ENCODE data around the gene SLC6A4. TPM values are rescaled to one million over a fixed set of nuclear protein-coding genes. Genes with fewer than 3 reads are reported as not detected.
A peak's percentile ranks its signal among the peaks of the same experiment; 100 is the strongest.

Gene SLC6A4
- total RNA-seq, 2 donors from 2014 or later: 0.33 to 2.1 TPM

DNA sequence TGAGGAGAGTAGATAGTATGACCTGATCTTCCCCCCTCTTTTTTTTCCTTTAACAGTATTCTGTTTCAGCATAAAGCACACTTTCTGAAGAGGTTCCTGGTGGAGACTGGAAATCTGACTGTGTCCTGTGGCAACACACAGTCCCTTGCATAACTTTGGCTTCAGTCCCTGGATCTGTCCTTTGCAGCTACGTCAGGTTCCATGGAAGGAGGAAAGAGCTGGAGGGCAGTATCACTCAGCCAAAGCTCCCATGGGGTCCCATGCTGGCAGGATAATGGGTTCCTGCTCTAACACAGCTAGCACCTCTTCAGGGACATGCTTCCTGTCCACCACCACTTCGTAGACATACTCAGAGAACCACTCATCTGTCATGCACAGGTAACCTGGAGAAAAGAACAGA, 13.3 kb upstream of the SLC6A4 start:
- 71 to 76% methylated on average over 2 of the region's 2 CpGs for WGBS, 2 donors
- Histone ChIP-seq H3K27me3 (no peaks in the 10 kb centered on the region), H3K4me1 (no peaks in the 10 kb centered on the region), H3K36me3 (replicated peaks in 1 of 2; ENCODE audit: insufficient read depth in 1 of 2, low read depth in 2 of 2) (no peaks in the 10 kb centered on the region), H3K27ac (peak overlapping the region in 1 of 4 donors; percentile 30), H3K9me3 (no peaks in the 10 kb centered on the region), H3K4me3 (no peak overlapping the region)
- TF ChIP-seq POLR2A (IDR thresholded peaks at IDR 0.05): no peak
- TF ChIP-seq, protein P1, sequence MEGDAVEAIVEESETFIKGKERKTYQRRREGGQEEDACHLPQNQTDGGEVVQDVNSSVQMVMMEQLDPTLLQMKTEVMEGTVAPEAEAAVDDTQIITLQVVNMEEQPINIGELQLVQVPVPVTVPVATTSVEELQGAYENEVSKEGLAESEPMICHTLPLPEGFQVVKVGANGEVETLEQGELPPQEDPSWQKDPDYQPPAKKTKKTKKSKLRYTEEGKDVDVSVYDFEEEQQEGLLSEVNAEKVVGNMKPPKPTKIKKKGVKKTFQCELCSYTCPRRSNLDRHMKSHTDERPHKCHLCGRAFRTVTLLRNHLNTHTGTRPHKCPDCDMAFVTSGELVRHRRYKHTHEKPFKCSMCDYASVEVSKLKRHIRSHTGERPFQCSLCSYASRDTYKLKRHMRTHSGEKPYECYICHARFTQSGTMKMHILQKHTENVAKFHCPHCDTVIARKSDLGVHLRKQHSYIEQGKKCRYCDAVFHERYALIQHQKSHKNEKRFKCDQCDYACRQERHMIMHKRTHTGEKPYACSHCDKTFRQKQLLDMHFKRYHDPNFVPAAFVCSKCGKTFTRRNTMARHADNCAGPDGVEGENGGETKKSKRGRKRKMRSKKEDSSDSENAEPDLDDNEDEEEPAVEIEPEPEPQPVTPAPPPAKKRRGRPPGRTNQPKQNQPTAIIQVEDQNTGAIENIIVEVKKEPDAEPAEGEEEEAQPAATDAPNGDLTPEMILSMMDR (IDR thresholded peaks at IDR 0.05): no peak
- DNase-seq (peak in 1 of 4 donors; percentile 26), ATAC-seq (no peak)
- intact Hi-C loops (cut with DNase I): loop anchor here (10.0 kb wide), 1 partner anchor 124 kb away; no protein-coding TSS in a partner anchor

DNA sequence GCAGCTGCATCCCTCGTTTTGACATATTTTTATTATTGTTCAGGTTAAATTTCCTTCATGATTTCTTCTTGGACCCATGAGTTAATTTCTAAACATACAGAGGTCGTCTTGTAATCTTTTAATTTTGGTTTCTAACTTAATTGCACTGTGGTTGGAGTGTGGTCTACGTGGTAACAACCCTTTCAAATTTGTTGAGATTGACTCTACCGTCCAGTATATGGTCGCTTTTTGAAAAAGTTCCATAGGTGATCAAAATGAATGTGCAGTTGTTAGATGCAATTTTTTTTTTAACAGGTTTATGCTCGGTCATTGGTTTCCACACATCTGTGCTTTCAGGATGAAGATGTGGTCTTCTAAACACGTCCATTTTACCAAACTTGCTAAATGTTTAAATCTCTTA, 11.0 kb upstream of the SLC6A4 start:
- Histone ChIP-seq H3K27ac (no peak overlapping the region), H3K4me3 (no peak overlapping the region), H3K36me3 (replicated peaks in 1 of 2; ENCODE audit: insufficient read depth in 1 of 2, low read depth in 2 of 2) (no peaks in the 10 kb centered on the region), H3K4me1 (no peaks in the 10 kb centered on the region), H3K27me3 (no peaks in the 10 kb centered on the region), H3K9me3 (no peaks in the 10 kb centered on the region)
- intact Hi-C loops (cut with DNase I): loop anchor here (10.0 kb wide), 1 partner anchor 122 kb away; no protein-coding TSS in a partner anchor
- 85 to 89% methylated on average over 7 of the region's 7 CpGs for WGBS, 2 donors
- ATAC-seq: no peak
- no peak for TF ChIP-seq POLR2A (IDR thresholded peaks at IDR 0.05)
- TF ChIP-seq, protein P1 (IDR thresholded peaks at IDR 0.05): no peak
- no peak for DNase-seq

DNA sequence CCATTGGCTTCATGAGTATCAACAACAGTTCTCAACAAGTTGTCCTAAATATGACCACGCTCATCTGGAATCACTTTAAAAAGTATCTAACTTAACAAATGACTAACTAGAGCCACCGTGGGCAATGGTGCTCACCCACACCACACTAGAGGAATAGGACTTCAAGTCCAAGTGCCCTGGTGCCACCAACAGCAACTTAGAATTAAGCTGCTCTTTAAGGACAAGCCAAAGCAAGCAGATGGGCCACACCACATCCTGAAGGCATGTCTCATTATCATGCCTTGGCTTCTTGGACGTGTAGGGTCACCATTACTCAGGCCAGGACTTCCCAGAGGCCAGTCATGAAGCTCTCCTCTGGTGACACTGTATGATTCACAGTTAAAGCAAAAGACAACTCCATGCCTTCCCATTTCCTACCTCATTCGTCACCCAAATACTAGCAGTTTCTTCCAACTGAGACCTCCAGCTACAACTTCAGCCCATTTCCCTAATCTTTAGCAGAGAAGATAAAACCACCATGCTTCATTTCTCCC, 9.4 kb upstream of the SLC6A4 start:
- no peak overlapping the region for H3K4me3 ChIP-seq
- no peaks in the 10 kb centered on the region for H3K9me3 ChIP-seq
- intact Hi-C loops (cut with DNase I): loop anchor here (10.0 kb wide), 1 partner anchor 120 kb away; no protein-coding TSS in a partner anchor
- 68 to 82% methylated on average over 4 of the region's 4 CpGs for WGBS, 2 donors
- no peaks in the 10 kb centered on the region for H3K27me3 ChIP-seq
- H3K4me1 ChIP-seq: no peaks in the 10 kb centered on the region
- ATAC-seq (no peak), DNase-seq (no peak)
- H3K36me3 ChIP-seq (replicated peaks in 1 of 2; ENCODE audit: insufficient read depth in 1 of 2, low read depth in 2 of 2): no peaks in the 10 kb centered on the region
- no peak overlapping the region for H3K27ac ChIP-seq
- TF ChIP-seq POLR2A (IDR thresholded peaks at IDR 0.05): no peak
- TF ChIP-seq, protein P1 (IDR thresholded peaks at IDR 0.05): no peak

DNA sequence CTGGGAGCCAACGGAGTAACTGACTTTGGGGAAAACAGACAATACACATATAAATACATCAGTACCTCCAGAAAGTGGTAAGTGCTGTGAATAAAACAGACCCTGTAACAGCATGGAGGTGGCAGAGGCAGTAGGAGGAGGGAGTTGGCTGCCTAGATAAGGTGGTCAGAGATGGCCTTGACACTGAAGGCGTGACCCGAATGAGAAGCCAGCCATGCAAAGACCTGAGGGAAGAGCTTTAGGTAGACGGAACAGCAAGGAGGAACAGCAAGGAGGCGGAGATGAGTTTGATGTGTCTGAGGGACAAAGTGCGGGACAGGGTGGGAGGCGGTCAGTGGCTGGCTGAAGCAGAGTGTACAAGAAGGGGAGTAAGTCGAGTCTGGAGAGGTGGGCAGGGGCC, 8.1 kb upstream of the SLC6A4 start:
- no peak for DNase-seq
- ATAC-seq: no peak
- Histone ChIP-seq H3K9me3 (no peaks in the 10 kb centered on the region), H3K36me3 (replicated peaks in 1 of 2; ENCODE audit: insufficient read depth in 1 of 2, low read depth in 2 of 2) (no peaks in the 10 kb centered on the region), H3K4me1 (no peaks in the 10 kb centered on the region), H3K27ac (no peak overlapping the region), H3K27me3 (no peaks in the 10 kb centered on the region), H3K4me3 (no peak overlapping the region)
- intact Hi-C loops (cut with DNase I): loop anchor here (10.0 kb wide), 1 partner anchor 119 kb away; no protein-coding TSS in a partner anchor
- no peak for TF ChIP-seq POLR2A (IDR thresholded peaks at IDR 0.05)
- TF ChIP-seq, protein P1 (IDR thresholded peaks at IDR 0.05): no peak
- WGBS, 2 donors: 71 to 87% methylated on average over 8 of the region's 8 CpGs

GRCh38 chr17:30243002-30243401, 7.5 kb upstream of the SLC6A4 start:
- TF ChIP-seq, protein P1 (IDR thresholded peaks at IDR 0.05): no peak
- no peak for TF ChIP-seq POLR2A (IDR thresholded peaks at IDR 0.05)
- intact Hi-C loops (cut with DNase I): loop anchor here (10.0 kb wide), 1 partner anchor 118 kb away; no protein-coding TSS in a partner anchor
- Histone ChIP-seq H3K4me1 (no peaks in the 10 kb centered on the region), H3K9me3 (no peaks in the 10 kb centered on the region), H3K4me3 (no peak overlapping the region), H3K27me3 (no peaks in the 10 kb centered on the region), H3K27ac (no peak overlapping the region), H3K36me3 (replicated peaks in 1 of 2; ENCODE audit: insufficient read depth in 1 of 2, low read depth in 2 of 2) (no peaks in the 10 kb centered on the region)
- ATAC-seq (no peak), DNase-seq (no peak)
- 67 to 81% methylated on average over 4 of the region's 4 CpGs for WGBS, 2 donors
